Neural crest cell (in vitro differentiated cells): ENCODE measurements around the gene BBLN. TPM values are rescaled to one million over a fixed set of nuclear protein-coding genes. Genes with fewer than 3 reads are reported as not detected.

Experiments
- DNase-seq: peaks from one replicate; pipeline ENCODE4 v3.0.0; 2021; ENCODE audit warnings: low read depth, mixed read lengths, low spot score
- H3K27ac Mint-ChIP-seq: one replicate; pipeline ENCODE4 v1.8.0; 2021; ENCODE audit warnings: mild to moderate bottlenecking, mixed read lengths; ENCODE audit not compliant: unreplicated experiment
- H3K27me3 Mint-ChIP-seq: 2 replicates; pipeline ENCODE4 v1.8.0; 2021; ENCODE audit warnings: low read depth, mild to moderate bottlenecking, mixed read lengths
- H3K36me3 Mint-ChIP-seq: 2 replicates; pipeline ENCODE4 v1.8.0; 2021; ENCODE audit warnings: low read depth, mild to moderate bottlenecking, mixed read lengths
- H3K4me1 Mint-ChIP-seq: 2 replicates; pipeline ENCODE4 v1.8.0; 2021; ENCODE audit warnings: mixed read lengths
- H3K4me3 Mint-ChIP-seq: one replicate; pipeline ENCODE4 v1.8.0; 2021; ENCODE audit warnings: mild to moderate bottlenecking, mixed read lengths
- H3K9me3 Mint-ChIP-seq: 2 replicates; pipeline ENCODE4 v1.8.0; 2021; ENCODE audit warnings: mixed read lengths
- total RNA-seq: library from RNA; stranded (reverse); gene quantifications from 2 replicates; pipeline ENCODE4 v1.2.1, GENCODE V29; 2021
- TF ChIP-seq, protein P1 (sequence below): fragments of 200-600 bp; sonication (generic); conservative IDR thresholded peaks from 2 replicates; pipeline ENCODE4 v1.5.0; 2021; ENCODE audit warnings: antibody characterized with exemption, mild to moderate bottlenecking

BBLN gene
- total RNA-seq, 1 donor from 2014 or later, result 82.5 TPM

- no peaks in the 10 kb centered on the region for H3K9me3 Mint-ChIP-seq
- H3K4me1 Mint-ChIP-seq, result peaks cover 22% of the 10 kb centered on the region
- H3K36me3 Mint-ChIP-seq, result peaks cover 16% of the 10 kb centered on the region
- H3K4me3 Mint-ChIP-seq, result peak within 1 kb of the TSS; percentile 97
- peak; percentile 74 for DNase-seq
- no peaks in the 10 kb centered on the region for H3K27me3 Mint-ChIP-seq
- peak within 1 kb of the TSS; percentile 99 for H3K27ac Mint-ChIP-seq
- TF ChIP-seq, protein P1, sequence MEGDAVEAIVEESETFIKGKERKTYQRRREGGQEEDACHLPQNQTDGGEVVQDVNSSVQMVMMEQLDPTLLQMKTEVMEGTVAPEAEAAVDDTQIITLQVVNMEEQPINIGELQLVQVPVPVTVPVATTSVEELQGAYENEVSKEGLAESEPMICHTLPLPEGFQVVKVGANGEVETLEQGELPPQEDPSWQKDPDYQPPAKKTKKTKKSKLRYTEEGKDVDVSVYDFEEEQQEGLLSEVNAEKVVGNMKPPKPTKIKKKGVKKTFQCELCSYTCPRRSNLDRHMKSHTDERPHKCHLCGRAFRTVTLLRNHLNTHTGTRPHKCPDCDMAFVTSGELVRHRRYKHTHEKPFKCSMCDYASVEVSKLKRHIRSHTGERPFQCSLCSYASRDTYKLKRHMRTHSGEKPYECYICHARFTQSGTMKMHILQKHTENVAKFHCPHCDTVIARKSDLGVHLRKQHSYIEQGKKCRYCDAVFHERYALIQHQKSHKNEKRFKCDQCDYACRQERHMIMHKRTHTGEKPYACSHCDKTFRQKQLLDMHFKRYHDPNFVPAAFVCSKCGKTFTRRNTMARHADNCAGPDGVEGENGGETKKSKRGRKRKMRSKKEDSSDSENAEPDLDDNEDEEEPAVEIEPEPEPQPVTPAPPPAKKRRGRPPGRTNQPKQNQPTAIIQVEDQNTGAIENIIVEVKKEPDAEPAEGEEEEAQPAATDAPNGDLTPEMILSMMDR, result peak; percentile 85
These were observed 31.5 kb downstream of the BBLN start, which contains the start of gene CIZ1 for GRCh38 chr9:128191406-128192046. TSS of gene CIZ1 (minus strand) at chr9:128191572. CDS start at chr9:128190857, 715 bp downstream.

GRCh38 chr9:128192601-128193371, 32.7 kb downstream of the BBLN start:
- Mint-ChIP-seq H3K27me3 (no peaks in the 10 kb centered on the region), H3K36me3 (peaks cover 14% of the 10 kb centered on the region), H3K4me1 (peaks cover 22% of the 10 kb centered on the region), H3K27ac (peak overlapping the region; percentile 78), H3K9me3 (no peaks in the 10 kb centered on the region), H3K4me3 (peak overlapping the region; percentile 76)
- no peak for DNase-seq
- TF ChIP-seq, protein P1, result no peak

GRCh38 chr9:128193469-128194096, 33.5 kb downstream of the BBLN start:
- no peak overlapping the region for H3K27ac Mint-ChIP-seq
- peaks cover 8% of the 10 kb centered on the region for H3K36me3 Mint-ChIP-seq
- H3K4me1 Mint-ChIP-seq, result peaks cover 17% of the 10 kb centered on the region
- no peaks in the 10 kb centered on the region for H3K9me3 Mint-ChIP-seq
- no peaks in the 10 kb centered on the region for H3K27me3 Mint-ChIP-seq
- no peak for DNase-seq
- TF ChIP-seq, protein P1, result no peak
- H3K4me3 Mint-ChIP-seq, result peak overlapping the region; percentile 41

DNA sequence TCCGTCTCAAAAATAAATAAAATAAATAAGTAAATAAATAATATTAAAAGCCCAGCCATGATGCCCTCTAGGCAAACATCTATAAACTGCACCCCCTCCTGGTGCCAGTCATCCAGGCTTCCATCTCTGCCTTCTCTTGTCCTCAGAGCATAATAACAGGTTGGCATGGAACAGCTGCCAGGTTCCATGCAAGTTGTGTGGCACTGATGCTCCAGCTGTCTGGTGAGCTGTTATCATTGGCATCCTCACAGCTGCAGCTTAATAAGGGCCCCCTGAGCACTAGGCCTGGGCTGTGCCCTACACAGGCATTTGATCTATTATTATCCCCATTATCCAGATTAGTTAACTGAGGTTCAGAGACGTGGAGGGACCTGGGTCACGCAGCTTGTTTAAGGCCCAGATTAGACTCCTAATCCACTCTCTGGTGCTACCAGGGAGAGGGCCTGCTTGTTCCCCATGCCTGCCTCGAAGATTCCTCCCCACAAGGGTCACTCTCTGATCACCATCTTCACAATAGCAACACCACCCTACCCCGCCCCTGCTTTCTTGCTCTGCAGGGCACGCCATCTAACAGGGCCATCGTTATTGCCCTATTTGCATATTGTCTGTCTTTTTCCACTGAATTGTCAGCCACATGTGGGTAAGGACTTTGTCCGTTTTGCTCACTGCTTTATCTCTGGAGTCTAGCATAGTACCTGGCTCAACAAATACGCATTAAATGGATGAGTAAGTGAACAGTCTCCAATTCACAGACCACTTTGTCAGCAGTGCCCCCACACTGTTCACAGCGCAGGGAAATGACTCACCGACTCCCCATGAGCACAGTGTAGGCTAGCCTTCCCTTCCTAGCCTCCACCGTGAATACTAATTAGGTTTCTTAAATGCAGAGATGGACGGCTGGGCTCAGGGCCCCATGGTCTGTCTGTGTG, 41.6 kb downstream of the BBLN start:
- TF ChIP-seq, protein P1, result no peak
- H3K4me3 Mint-ChIP-seq, result peak overlapping the region; percentile 93
- peaks cover 30% of the 10 kb centered on the region for H3K4me1 Mint-ChIP-seq
- no peaks in the 10 kb centered on the region for H3K27me3 Mint-ChIP-seq
- no peak for DNase-seq
- no peak overlapping the region for H3K27ac Mint-ChIP-seq
- no peaks in the 10 kb centered on the region for H3K36me3 Mint-ChIP-seq
- no peaks in the 10 kb centered on the region for H3K9me3 Mint-ChIP-seq

- H3K27ac Mint-ChIP-seq, result no peak overlapping the region
- peak overlapping the region; percentile 93 for H3K4me3 Mint-ChIP-seq
- H3K36me3 Mint-ChIP-seq, result no peaks in the 10 kb centered on the region
- H3K27me3 Mint-ChIP-seq, result no peaks in the 10 kb centered on the region
- TF ChIP-seq, protein P1, result no peak
- no peaks in the 10 kb centered on the region for H3K9me3 Mint-ChIP-seq
- no peak for DNase-seq
- peaks cover 35% of the 10 kb centered on the region for H3K4me1 Mint-ChIP-seq
These were observed 42.6 kb downstream of the BBLN start for GRCh38 chr9:128202648-128203023.
